NAMALWA (cell line): ENCODE measurements around the gene ADAMTS17.
"Not testable (repeated sequence)": the region's sequence is repeated elsewhere in the genome, so short reads cannot be mapped to it uniquely, and the experiment has no call there.

Experiments
- DNase-seq: peaks from one replicate; pipeline ENCODE4 v3.0.0-alpha.2; 2015; ENCODE audit warnings: low spot score

ADAMTS17 gene

DNA sequence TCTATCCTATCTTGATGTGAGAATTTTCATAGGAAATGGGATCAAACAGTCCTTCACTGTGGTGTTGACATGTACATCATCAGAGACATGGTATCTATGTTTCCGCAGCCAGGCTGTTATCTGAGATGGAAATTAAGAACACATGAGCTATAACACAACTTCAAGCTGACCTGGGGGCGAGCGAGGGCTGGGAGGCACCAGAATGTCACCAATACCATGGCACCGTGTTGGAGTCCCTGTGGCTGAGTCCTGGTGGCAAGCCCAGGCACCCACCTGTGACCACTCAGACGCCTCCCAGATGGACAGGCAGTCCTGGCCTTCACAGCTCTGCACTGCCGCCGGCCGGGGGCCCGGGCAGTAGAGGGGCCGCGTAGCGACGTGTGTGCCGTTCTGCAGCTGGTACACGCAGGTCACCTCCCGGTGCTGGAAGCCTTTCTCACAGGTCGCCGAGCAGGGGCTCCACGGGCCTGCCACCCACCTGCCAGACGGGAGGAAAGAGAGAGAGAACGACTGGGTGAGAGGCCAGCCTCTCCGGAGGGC lies 344.6 kb downstream of the ADAMTS17 start:
- no peak for DNase-seq

DNA sequence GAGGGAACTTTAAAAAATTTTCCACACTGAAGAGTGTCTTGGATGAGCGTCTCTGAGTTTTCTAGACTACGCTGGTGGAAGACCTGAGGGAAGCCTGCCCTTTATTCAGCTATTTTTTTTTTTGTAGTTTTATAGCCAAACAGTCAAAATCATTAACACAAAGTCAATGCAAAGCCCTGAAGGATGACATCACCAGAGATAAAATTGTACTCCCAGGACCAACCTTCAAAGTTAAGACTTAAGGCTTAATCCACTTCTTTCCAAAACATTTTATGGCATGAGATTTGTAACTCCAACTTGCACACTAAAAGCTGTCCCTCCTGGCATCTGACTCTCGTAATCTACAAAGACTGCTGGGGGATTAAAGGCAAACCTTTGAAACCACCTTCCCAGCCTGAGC lies 345.1 kb downstream of the ADAMTS17 start:
- DNase-seq, result no peak

DNA sequence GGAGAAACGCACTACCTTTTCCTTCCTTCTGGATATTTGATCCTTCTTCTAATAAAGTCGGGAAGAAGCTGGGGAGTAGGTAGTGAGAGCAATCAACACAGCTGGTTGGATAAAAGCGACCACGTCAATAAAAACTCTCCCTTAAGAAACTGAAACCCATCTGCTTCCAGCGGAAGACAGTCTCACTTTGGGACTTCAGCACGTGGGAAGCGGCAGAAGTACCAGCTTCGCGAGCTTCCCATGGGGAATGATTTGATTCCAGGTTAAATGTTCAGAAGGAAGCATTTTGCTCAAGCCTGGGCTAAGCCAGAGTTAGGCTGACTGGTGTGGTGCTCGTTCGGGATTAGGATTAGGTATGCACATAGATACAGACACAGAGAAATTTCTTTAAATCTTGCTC lies 346.2 kb downstream of the ADAMTS17 start:
- DNase-seq, result no peak

DNA sequence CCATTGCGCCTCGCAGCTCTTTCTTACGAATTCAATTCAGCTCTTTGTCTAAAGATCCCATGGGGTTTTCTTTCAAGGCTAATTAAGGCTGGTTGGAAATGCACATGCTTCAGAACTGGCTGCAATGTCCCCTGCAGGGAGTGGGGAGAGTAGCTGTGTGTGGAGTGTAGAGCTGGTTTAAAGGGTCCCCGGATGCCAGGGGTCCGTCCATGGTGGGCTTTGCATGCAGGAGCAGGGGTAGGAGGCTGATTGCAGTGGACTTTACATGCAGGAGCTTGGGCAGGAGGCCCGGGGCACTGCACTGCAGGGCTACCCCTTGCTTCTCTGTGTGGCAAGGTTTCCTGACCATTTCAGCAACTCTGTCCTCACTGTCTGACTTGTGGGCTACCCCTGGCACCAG lies 346.9 kb downstream of the ADAMTS17 start:
- DNase-seq, result no peak

GRCh38 chr15:99993681-99994131 lies 348.1 kb downstream of the ADAMTS17 start:
- no peak for DNase-seq

DNA sequence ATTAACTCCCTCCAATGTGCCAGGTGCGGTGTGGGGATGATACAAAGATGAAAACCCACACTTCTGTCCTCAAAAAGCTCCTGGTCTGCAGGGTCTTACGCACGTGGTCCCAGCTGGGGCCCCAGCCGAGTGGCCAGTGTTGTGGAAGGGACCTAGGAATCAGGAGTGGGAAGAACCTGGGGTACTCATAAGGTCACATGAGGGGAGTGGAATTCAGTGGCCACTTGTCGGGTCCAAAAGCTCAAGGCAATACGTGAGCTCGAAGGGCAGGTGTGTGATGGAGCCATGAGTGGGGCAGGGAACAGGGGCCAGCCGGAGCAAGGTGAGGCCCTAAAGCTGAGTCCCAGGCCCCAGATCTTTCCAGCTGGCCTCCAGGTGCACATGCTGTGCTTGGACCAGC lies 348.5 kb downstream of the ADAMTS17 start:
- no peak for DNase-seq

- no peak for DNase-seq
Measured at GRCh38 chr15:99992611-99993231, 349.1 kb downstream of the ADAMTS17 start.

DNA sequence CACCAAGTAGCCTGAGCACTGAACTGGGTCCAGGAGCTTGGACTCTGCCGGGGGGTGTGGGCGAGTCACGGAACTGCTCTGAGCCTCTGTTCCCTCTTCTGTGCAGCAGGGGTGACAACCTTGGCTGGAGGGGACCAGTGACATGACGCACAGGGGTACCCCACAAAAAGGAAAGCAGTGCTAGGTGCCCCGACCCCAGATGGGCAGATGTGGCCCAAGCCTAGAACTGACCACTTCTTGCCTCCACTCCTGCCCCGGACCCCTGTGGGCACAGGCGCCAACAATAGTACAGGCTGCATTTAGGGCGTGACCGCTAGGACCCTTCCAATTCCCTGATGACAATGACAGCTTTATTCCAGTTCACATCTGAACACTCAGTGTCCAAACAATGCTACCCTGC lies 352.7 kb downstream of the ADAMTS17 start:
- DNase-seq, result no peak

DNA sequence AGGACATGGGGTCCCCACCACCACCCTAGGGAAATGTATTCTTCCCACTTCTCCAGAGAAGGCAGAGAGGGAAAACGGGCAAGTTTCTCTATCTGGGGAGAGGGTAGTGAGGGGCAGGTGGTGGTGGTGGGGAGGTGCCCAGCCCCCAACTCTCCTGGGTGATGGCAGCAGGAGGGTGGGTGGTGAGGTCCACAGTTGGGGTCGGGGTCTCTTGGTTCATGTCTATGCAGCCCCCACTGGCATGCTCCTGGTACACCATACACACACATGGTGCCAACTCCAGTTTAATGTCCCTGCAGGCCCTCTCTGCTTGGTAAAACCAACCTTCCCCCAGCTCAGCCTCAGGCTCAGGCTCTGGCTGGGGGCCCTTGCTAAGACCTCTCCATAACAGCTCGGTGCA lies 354.1 kb downstream of the ADAMTS17 start:
- no peak for DNase-seq

DNA sequence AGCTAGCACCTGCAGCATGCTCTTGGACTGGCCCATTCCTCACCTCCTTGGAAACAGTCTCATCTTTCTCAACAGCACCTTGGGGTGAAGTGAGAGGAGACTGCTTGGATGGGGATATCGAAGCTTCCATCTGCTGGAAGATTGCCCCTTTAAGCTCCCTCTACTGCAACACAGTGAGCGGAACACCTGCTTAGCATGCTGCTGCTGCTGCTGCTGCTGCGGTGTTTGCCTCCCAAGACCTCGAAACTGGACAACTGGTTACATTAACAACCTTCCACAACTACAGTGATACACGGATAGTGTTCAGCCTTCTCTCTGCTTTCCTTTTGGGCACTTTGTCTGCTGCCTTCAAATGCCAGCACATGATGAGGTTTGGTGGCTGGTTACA lies 354.7 kb downstream of the ADAMTS17 start:
- DNase-seq, result no peak

- DNase-seq, result no peak
Measured at GRCh38 chr15:99986297-99987118, 355.3 kb downstream of the ADAMTS17 start.

DNA sequence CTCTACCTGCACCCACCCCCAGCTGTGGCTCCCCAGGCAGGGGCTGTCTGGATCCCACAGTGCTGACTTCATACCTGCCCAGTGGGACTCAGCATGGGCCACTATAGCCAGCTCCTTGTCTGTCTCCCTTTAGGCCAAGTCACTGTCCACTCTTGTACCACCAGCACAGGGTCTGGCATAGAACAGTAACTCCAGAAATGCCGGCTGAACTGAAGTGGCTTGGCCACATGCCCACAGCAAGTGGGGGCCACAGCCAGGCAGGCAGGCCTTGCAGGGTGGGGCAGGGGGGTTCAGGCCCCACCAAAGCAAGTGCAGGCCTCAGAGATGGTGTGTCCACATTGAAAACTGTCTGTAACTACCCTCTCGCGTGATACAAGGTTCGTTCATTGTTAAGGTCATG lies 355.9 kb downstream of the ADAMTS17 start:
- no peak for DNase-seq

DNA sequence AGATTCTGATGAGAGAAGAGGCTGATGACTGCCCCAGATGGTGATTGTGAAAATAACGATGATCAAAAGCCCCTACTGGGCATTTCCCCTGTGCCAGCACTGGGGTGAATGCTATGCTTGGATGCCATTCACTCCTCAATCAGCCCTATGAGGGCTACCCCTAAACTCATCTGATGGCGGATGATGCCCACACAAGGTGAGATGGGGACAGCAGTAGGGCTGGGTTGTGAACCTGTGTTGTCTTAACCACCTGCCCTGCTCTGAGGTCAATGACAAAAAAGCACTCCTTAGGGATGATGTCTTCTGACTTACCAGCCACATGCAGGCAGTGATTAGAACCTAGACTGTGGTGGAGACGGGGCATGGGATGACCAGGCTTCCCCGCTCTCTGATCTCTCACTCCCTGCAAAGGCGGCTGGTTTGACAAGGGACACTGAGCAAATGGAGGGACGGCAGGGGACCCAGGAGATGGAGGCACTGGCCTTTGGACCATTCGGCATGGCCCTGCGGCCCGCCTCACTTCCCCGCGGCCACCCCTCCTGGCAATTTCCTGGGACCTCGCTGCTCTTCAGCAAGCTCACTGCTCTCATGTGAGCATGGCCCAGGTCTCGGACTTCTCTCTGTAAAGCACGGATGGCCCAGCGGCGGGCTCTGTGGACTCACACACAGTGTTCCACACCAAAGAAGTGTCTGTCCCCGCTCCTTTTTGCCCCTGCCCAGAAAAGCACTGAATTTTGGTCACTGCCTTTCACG lies 357.1 kb downstream of the ADAMTS17 start:
- no peak for DNase-seq

- no peak for DNase-seq
Measured at GRCh38 chr15:99983886-99984286, 357.9 kb downstream of the ADAMTS17 start.

- DNase-seq, result no peak
Measured at GRCh38 chr15:99983171-99983885, 358.4 kb downstream of the ADAMTS17 start.

- no peak for DNase-seq
Measured at GRCh38 chr15:99982662-99983061, 359.1 kb downstream of the ADAMTS17 start.

DNA sequence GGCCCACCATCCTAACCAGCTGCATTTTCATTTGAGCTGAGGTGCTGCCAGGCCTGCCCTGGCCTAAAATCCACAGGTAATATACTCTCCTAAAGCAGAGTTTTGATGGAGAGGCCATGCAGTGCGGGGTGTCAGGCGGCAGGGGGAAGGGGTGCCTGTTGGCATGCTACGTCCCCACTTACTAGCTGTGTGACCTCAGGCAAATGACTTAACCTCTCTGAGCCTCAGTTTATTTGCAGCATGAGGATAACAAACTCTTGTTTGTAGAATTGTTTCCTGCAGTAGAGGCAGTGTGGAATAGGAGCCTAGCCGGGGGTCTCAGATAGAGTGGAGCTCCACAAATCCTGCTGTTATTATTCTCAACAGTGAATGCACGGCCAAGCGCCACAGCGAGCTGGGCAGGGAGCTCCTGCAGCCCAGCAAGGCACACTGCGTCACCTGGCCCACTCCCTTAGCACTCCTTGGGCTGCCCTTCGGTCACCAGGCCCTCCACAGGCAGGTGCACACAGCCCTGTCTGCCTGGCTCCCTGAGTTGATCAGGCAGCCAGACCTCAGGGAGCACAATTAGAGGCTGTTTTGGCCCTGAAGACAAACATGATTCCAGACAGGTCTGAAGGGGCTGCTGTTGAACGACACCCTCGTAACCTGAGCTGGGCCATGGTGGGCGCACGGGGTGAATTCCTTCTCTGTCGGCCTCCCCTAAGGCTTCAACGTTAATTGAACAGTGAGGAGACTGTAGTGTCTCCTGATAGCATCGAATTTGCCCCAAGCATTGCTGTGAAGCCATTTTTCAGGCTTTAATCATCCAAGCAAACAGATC lies 359.7 kb downstream of the ADAMTS17 start:
- no peak for DNase-seq

GRCh38 chr15:99981191-99981647 lies 360.6 kb downstream of the ADAMTS17 start:
- DNase-seq, result peak; percentile 15

DNA sequence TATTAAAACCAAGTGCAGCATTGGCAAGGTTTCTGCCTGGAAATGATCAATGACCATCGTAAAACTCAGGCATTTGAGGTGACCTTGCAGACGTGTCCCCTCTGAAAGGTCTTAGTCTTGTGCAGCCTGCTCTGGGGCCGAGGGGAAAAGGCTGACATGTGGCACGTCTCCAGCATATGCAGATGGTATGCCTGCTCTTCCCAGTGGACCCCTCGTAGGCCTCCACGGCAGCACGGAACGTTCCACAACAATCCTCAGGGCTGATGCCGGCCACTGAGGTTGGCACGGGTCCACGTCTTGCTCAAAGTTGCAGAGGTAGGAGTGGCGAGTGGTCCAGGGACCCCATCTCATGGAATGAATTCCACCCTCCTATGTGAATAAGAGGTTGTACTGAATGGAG lies 361.0 kb downstream of the ADAMTS17 start:
- DNase-seq, result no peak

- DNase-seq, result not testable (repeated sequence)
Measured at GRCh38 chr15:99979886-99980285, 361.9 kb downstream of the ADAMTS17 start.

GRCh38 chr15:99979371-99979770 lies 362.4 kb downstream of the ADAMTS17 start:
- DNase-seq, result no peak
